GM23248 (cell line): ENCODE measurements around the gene PIP5K1C. TPM values are rescaled to one million over a fixed set of nuclear protein-coding genes. Genes with fewer than 3 reads are reported as not detected.

Experiments
- polyA plus RNA-seq: library from polyadenylated mRNA; unstranded; fragments of >200 nt; fragmentation: Nextera tagmentation; extraction: Ambion mirVana; gene quantifications from 2 replicates; pipeline ENCODE4 v1.2.1, GENCODE V29; 2016
- total RNA-seq: library from RNA; depleted of rRNA; stranded (reverse); fragments of >200 nt; shearing (Covaris generic); gene quantifications from 2 replicates; pipeline ENCODE4 v1.2.3, GENCODE V29; 2014; rRNA removed

Gene PIP5K1C
- total and polyA plus RNA-seq, 2 experiments from 2014 or later = 31.2 to 34.0 TPM

Other genes with a start within 250 kb of the PIP5K1C start
- not detected in 2 replicates for gene SMIM24, start 219.9 kb downstream of the PIP5K1C start, total RNA-seq
- gene SMIM24, start 219.9 kb downstream of the PIP5K1C start, polyA plus RNA-seq = not detected in 2 replicates
- gene SMIM44, start 217.0 kb downstream of the PIP5K1C start, total RNA-seq = not detected in 2 replicates
- not detected in 2 replicates for gene SMIM44, start 217.0 kb downstream of the PIP5K1C start, polyA plus RNA-seq
- 17.5 and 20.4 TPM in 2 replicates for gene DOHH, start 199.8 kb downstream of the PIP5K1C start, total RNA-seq
- gene DOHH, start 199.8 kb downstream of the PIP5K1C start, polyA plus RNA-seq = 15.0 and 16.9 TPM in 2 replicates
- 36.5 and 61.3 TPM in 2 replicates for gene FZR1, start 194.2 kb downstream of the PIP5K1C start, total RNA-seq
- 32.3 and 38.4 TPM in 2 replicates for gene FZR1, start 194.2 kb downstream of the PIP5K1C start, polyA plus RNA-seq
- not detected in 2 replicates for gene TEKTIP1, start 161.3 kb downstream of the PIP5K1C start, total RNA-seq
- gene TEKTIP1, start 161.3 kb downstream of the PIP5K1C start, polyA plus RNA-seq = 0.33 TPM in 1 of 2 replicates, not detected in the other
- 67.9 and 73.9 TPM in 2 replicates for gene MFSD12, start 142.9 kb downstream of the PIP5K1C start, total RNA-seq
- gene MFSD12, start 142.9 kb downstream of the PIP5K1C start, polyA plus RNA-seq = 23.0 and 23.1 TPM in 2 replicates
- gene HMG20B, start 127.5 kb downstream of the PIP5K1C start, total RNA-seq = 105 and 112 TPM in 2 replicates
- 83.9 and 87.7 TPM in 2 replicates for gene HMG20B, start 127.5 kb downstream of the PIP5K1C start, polyA plus RNA-seq
- 0.13 TPM in 1 of 2 replicates, not detected in the other for gene GIPC3, start 115.0 kb downstream of the PIP5K1C start, total RNA-seq
- 0.06 TPM in 1 of 2 replicates, not detected in the other for gene GIPC3, start 115.0 kb downstream of the PIP5K1C start, polyA plus RNA-seq
- 0.76 TPM in 1 of 2 replicates, not detected in the other for gene TBXA2R, start 93.6 kb downstream of the PIP5K1C start, total RNA-seq
- gene TBXA2R, start 93.6 kb downstream of the PIP5K1C start, polyA plus RNA-seq = 1.9 and 2.6 TPM in 2 replicates
- 29.1 and 39.0 TPM in 2 replicates for gene CACTIN, start 73.7 kb downstream of the PIP5K1C start, total RNA-seq
- gene CACTIN, start 73.7 kb downstream of the PIP5K1C start, polyA plus RNA-seq = 6.9 and 8.7 TPM in 2 replicates
- not detected in 2 replicates for gene TJP3, start 7.9 kb upstream of the PIP5K1C start, total RNA-seq
- gene TJP3, start 7.9 kb upstream of the PIP5K1C start, polyA plus RNA-seq = not detected in 2 replicates
- 28.3 and 40.0 TPM in 2 replicates for gene APBA3, start 61.2 kb upstream of the PIP5K1C start, total RNA-seq
- 16.9 and 18.9 TPM in 2 replicates for gene APBA3, start 61.2 kb upstream of the PIP5K1C start, polyA plus RNA-seq
- 18.5 and 57.9 TPM in 2 replicates for gene MRPL54, start 62.2 kb upstream of the PIP5K1C start, total RNA-seq
- gene MRPL54, start 62.2 kb upstream of the PIP5K1C start, polyA plus RNA-seq = 73.0 and 74.1 TPM in 2 replicates
- not detected in 2 replicates for gene RAX2, start 71.8 kb upstream of the PIP5K1C start, total RNA-seq
- not detected in 2 replicates for gene RAX2, start 71.8 kb upstream of the PIP5K1C start, polyA plus RNA-seq
- gene MATK, start 85.9 kb upstream of the PIP5K1C start, total RNA-seq = not detected in 2 replicates
- not detected in 2 replicates for gene MATK, start 85.9 kb upstream of the PIP5K1C start, polyA plus RNA-seq
- not detected in 2 replicates for gene ZFR2, start 168.6 kb upstream of the PIP5K1C start, total RNA-seq
- not detected in 2 replicates for gene ZFR2, start 168.6 kb upstream of the PIP5K1C start, polyA plus RNA-seq
- gene ATCAY, start 180.2 kb upstream of the PIP5K1C start, total RNA-seq = not detected in 2 replicates
- not detected in 2 replicates for gene ATCAY, start 180.2 kb upstream of the PIP5K1C start, polyA plus RNA-seq
- not detected in 2 replicates for gene NMRK2, start 232.6 kb upstream of the PIP5K1C start, total RNA-seq
- gene NMRK2, start 232.6 kb upstream of the PIP5K1C start, polyA plus RNA-seq = not detected in 2 replicates